ENCODE measurements around the gene NUP210. TPM values are rescaled to one million over a fixed set of nuclear protein-coding genes. Genes with fewer than 3 reads are reported as not detected.

NUP210 gene
- total and polyA plus RNA-seq, 2 of the 13 experiments (the other 11 are each of a cell fraction or from before 2014, with no cell fraction given) = 31.6 to 35.2 TPM

DNA sequence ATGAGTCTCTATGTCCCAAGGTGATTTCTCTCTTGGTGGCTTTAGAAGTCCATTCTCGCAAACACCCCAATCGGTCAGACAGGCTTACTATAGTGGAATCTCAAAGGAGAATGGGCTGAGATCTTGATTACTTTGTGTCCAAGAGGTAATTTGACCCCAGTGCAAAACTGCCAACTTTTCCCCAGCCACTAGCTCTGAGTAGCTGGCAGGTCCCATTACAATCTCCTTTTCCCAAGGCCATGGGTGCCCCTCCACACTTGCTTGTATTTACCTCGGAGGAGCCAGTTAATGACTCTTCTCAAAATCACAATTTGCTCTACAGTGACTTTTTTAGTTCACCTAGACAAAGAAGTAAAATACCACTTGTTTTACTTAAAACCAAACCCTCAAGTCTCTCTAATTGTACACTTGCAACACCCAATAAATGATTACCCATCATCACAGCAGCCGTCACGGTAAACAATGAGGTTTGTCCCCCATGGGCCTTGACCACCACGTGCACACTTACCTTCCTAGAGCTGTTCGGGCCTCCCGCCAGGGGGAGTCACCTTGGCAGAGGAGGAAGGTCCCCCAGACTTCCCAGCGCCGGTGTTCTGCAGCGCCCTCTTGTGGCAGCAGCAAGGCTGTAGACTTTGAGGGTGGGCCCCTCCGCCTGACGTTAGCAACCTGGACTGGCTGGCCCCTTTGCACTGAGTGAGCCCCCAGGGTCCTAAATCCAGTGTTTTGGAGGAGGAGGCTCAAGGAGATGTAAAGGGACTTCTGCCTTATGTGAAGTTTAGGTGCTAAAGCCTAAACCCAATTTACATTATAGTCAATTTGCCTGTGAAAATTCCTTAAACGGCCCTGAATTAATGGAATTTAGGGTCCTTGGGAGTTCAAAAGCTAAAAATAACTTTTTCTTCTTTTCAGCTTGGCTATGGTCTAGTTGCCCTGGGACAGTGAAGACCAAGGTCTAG is 41.3 kb upstream of the NUP210 start (continued):
- TF ChIP-seq, protein P1, sequence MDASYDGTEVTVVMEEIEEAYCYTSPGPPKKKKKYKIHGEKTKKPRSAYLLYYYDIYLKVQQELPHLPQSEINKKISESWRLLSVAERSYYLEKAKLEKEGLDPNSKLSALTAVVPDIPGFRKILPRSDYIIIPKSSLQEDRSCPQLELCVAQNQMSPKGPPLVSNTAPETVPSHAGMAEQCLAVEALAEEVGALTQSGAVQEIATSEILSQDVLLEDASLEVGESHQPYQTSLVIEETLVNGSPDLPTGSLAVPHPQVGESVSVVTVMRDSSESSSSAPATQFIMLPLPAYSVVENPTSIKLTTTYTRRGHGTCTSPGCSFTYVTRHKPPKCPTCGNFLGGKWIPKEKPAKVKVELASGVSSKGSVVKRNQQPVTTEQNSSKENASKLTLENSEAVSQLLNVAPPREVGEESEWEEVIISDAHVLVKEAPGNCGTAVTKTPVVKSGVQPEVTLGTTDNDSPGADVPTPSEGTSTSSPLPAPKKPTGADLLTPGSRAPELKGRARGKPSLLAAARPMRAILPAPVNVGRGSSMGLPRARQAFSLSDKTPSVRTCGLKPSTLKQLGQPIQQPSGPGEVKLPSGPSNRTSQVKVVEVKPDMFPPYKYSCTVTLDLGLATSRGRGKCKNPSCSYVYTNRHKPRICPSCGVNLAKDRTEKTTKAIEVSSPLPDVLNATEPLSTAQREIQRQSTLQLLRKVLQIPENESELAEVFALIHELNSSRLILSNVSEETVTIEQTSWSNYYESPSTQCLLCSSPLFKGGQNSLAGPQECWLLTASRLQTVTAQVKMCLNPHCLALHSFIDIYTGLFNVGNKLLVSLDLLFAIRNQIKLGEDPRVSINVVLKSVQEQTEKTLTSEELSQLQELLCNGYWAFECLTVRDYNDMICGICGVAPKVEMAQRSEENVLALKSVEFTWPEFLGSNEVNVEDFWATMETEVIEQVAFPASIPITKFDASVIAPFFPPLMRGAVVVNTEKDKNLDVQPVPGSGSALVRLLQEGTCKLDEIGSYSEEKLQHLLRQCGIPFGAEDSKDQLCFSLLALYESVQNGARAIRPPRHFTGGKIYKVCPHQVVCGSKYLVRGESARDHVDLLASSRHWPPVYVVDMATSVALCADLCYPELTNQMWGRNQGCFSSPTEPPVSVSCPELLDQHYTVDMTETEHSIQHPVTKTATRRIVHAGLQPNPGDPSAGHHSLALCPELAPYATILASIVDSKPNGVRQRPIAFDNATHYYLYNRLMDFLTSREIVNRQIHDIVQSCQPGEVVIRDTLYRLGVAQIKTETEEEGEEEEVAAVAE (CRISPR knock-in tag; IDR thresholded peaks at IDR 0.05; ENCODE audit: borderline replicate concordance) = peak; percentile 64; the same call in 1 of the 2 replicates
- 0 out of 2 replicates have a peak, but pooled peaks have one; percentile 23 for TF ChIP-seq ZNF30 (CRISPR knock-in tag; IDR thresholded peaks at IDR 0.05)
- TF ChIP-seq, protein P2, sequence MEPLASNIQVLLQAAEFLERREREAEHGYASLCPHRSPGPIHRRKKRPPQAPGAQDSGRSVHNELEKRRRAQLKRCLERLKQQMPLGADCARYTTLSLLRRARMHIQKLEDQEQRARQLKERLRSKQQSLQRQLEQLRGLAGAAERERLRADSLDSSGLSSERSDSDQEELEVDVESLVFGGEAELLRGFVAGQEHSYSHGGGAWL (CRISPR knock-in tag; IDR thresholded peaks at IDR 0.05) = peak; percentile 79; the same call in 1 of the 2 replicates
- no peak for TF ChIP-seq CENPT (CRISPR knock-in tag; IDR thresholded peaks at IDR 0.05; ENCODE audit: low read depth)
- peak; percentile 73 for TF ChIP-seq FOXO1 (CRISPR knock-in tag; IDR thresholded peaks at IDR 0.05)
- TF ChIP-seq, protein P3, sequence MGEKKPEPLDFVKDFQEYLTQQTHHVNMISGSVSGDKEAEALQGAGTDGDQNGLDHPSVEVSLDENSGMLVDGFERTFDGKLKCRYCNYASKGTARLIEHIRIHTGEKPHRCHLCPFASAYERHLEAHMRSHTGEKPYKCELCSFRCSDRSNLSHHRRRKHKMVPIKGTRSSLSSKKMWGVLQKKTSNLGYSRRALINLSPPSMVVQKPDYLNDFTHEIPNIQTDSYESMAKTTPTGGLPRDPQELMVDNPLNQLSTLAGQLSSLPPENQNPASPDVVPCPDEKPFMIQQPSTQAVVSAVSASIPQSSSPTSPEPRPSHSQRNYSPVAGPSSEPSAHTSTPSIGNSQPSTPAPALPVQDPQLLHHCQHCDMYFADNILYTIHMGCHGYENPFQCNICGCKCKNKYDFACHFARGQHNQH (CRISPR knock-in tag; IDR thresholded peaks at IDR 0.05) = peak; percentile 86; the same call in 1 of the 2 replicates
- no peak for TF ChIP-seq ZSCAN12 (CRISPR knock-in tag; IDR thresholded peaks at IDR 0.05)
- TF ChIP-seq, protein P4, sequence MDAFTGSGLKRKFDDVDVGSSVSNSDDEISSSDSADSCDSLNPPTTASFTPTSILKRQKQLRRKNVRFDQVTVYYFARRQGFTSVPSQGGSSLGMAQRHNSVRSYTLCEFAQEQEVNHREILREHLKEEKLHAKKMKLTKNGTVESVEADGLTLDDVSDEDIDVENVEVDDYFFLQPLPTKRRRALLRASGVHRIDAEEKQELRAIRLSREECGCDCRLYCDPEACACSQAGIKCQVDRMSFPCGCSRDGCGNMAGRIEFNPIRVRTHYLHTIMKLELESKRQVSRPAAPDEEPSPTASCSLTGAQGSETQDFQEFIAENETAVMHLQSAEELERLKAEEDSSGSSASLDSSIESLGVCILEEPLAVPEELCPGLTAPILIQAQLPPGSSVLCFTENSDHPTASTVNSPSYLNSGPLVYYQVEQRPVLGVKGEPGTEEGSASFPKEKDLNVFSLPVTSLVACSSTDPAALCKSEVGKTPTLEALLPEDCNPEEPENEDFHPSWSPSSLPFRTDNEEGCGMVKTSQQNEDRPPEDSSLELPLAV (CRISPR knock-in tag; conservative IDR thresholded peaks at IDR 0.05; ENCODE audit: low read depth) = no peak
- TF ChIP-seq DNMT3B (CRISPR knock-in tag; conservative IDR thresholded peaks at IDR 0.05) = no peak; the same call in 1 of the 2 replicates
- 0 out of 2 replicates have a peak, but pooled peaks have one; percentile 59 for TF ChIP-seq RFXANK (CRISPR knock-in tag; IDR thresholded peaks at IDR 0.05)
- TF ChIP-seq, protein P5, sequence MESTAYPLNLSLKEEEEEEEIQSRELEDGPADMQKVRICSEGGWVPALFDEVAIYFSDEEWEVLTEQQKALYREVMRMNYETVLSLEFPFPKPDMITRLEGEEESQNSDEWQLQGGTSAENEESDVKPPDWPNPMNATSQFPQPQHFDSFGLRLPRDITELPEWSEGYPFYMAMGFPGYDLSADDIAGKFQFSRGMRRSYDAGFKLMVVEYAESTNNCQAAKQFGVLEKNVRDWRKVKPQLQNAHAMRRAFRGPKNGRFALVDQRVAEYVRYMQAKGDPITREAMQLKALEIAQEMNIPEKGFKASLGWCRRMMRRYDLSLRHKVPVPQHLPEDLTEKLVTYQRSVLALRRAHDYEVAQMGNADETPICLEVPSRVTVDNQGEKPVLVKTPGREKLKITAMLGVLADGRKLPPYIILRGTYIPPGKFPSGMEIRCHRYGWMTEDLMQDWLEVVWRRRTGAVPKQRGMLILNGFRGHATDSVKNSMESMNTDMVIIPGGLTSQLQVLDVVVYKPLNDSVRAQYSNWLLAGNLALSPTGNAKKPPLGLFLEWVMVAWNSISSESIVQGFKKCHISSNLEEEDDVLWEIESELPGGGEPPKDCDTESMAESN (CRISPR knock-in tag; conservative IDR thresholded peaks at IDR 0.05) = peak; percentile 75; the same call in 1 of the 2 replicates
- TF ChIP-seq SMAD3 (CRISPR knock-in tag; IDR thresholded peaks at IDR 0.05) = peak; percentile 74; the same call in 1 of the 2 replicates
- TF ChIP-seq ZNF839 (CRISPR knock-in tag; IDR thresholded peaks at IDR 0.05; ENCODE audit: borderline replicate concordance) = no peak
- TF ChIP-seq, protein P6, sequence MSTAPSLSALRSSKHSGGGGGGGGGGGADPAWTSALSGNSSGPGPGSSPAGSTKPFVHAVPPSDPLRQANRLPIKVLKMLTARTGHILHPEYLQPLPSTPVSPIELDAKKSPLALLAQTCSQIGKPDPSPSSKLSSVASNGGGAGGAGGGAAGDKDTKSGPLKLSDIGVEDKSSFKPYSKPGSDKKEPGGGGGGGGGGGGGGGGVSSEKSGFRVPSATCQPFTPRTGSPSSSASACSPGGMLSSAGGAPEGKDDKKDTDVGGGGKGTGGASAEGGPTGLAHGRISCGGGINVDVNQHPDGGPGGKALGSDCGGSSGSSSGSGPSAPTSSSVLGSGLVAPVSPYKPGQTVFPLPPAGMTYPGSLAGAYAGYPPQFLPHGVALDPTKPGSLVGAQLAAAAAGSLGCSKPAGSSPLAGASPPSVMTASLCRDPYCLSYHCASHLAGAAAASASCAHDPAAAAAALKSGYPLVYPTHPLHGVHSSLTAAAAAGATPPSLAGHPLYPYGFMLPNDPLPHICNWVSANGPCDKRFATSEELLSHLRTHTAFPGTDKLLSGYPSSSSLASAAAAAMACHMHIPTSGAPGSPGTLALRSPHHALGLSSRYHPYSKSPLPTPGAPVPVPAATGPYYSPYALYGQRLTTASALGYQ (CRISPR knock-in tag; IDR thresholded peaks at IDR 0.05) = no peak
- TF ChIP-seq IRF2 (CRISPR knock-in tag; IDR thresholded peaks at IDR 0.05) = peak; percentile 90

All from HepG2 (cell line).